GOT3 (cell line): Measurements from ENCODE around the gene TRIM15.
"Not testable (repeated sequence)": the region's sequence is repeated elsewhere in the genome, so short reads cannot be mapped to it uniquely, and the experiment has no call there.

Experiments used
- DNase-seq: peaks from one replicate; lab custom pipeline; 2025; ENCODE audit warnings: mixed read lengths; lab: John Stamatoyannopoulos, UW

Gene TRIM15

DNA sequence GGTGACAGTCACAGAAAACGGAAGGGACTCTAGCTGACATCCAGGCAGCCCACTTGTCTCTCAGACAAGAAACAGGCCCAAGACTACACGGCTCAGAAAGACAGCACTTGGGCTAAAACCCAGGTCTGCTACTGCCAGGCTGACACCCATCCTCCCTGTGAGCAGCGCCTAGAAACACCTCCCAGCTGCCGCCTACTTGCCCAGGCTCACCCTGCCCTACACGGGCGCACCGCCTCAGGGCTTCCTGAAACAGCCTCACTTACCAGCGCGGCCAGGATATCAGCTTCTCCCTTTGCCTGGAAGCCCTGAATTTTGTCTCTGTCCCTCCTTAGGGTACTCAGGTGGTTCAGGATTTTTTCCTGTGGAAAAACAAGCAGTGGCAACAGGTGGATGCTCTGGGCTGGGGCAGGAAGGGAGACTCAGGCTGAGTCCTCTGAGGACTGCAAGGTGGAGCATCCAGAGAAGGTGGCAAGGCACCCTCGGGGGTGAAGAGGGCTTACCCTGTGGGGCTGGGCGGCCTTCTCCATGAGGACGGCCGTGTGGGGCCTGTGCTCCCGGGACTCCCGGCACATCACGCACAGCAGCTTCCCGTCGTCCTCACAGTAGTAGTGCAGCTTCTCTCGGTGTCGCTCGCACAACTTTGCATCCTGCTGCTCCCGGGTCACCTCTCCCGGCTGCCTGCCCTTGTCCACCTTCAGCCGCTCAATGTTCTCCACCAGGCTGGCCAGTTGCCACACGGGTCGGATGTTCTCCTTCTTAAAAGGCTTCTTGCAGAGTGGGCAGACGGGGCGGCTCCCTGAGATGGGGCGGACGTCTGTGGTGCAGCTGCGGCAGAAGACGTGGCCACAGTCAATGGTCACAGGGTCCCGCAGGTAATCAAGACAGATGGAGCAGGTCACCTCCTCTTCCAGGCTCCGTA lies 35.1 kb downstream of the TRIM15 start:
- DNase-seq, result no peak

DNA sequence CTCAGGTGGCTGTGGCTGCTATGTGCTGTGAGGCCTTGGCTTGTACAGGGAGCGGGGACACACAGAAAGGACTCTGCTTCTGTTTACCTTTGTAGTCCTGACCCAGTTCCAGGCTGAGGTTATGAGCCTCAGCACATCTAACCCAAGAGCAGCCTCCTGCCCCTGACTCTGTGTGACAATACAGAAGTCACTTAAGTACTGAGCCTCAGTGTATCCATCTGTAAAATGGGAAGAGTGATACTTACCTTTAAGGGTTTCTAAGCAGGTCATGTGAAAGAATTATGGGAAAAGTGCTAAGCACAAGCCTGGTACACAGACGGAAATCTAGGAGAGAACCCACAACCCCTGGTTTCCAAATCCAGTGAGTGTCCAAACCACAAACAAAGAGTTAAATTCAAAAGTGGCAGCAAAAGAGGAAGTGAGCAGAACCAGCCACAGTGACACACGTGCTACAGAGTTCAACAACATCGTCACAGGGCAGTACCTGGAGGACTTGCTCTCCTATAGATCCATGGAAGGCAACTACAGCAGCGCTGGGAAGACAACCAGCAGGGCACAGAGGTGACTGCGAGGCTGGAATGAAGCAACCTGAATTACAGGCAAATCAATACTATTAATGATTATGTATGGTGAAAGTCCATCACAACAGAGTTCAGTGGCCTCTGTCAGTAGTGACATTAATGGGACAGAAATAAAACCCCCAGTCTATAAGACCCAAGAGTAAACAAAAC lies 37.4 kb downstream of the TRIM15 start:
- DNase-seq, result no peak

DNA sequence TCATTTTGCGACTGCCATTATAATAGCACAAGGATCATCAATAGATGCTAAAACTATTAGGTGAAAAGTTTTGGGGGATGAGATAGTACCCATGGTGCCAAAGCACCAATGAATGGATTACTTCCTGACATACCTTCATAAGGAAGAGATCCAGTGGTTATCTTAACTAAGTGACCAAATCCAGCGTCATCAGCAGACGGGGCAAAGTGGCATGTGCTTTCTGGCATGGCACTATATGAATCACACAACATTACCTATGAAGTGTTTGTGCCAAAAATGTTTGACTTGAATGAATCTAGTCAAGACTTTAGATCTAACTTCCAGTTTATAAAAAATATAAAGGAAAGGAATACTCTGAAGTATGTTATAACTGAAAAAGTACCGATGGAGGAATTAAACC lies 39.0 kb downstream of the TRIM15 start:
- DNase-seq, result no peak

DNA sequence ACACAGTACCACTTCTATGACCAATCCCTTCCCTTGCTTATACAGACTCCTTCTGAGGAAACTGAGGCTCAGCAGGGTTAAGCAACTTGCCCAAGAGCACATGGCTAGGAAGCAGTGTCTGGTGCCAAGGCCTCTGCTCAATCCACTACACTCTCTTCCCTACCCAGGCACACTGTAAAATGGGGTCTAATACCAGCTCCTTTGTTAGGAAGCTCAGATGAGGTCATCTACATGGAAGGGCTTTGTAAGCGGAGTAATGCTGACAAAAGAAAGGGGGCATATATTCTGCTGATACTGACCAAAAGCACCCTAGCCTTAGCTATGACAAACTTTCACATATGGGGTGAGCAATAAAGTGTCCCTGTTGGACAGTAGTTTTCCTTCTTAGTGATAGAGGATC lies 40.8 kb downstream of the TRIM15 start:
- DNase-seq, result no peak

- DNase-seq, result no peak
These were observed 42.8 kb downstream of the TRIM15 start for GRCh38 chr6:30206152-30206551.

DNA sequence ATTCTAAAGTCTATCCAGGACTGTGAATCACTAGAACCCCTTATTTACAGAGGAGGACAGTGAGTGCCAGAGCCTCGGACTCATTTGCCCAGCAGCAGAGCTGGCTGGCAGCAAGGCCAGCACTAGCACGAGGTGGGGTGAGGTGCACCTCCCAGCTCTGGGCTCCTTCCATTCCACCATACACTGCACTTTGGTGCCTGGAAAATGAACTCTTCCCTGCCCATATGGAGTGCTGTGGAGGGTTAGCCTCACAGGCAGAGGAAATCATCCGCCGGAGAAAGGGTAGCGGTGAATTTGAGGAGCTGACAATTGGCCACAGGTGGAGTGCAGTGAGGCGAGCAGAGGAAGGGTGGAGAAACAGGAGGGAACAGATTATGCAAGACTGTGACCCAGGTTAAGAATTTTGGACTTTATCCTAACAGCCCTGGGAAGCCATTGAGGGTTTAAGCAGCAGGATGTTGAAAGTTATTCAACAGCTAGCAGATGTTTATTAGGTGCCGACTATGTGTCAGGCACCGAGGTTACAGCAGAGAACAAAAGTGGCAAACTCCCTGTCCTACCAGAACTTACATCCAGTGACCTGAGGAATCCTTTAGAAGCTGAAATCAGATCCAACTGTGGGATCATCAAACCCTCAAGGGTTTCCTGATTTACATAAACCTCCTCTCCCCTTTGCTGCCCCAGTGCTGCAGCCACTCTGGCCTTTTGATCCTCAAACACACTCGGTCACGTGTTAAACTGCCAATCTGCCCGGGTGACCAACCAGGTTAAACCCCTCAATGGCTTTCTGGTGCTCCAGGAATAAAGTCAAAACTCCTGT lies 43.7 kb downstream of the TRIM15 start:
- DNase-seq, result no peak

DNA sequence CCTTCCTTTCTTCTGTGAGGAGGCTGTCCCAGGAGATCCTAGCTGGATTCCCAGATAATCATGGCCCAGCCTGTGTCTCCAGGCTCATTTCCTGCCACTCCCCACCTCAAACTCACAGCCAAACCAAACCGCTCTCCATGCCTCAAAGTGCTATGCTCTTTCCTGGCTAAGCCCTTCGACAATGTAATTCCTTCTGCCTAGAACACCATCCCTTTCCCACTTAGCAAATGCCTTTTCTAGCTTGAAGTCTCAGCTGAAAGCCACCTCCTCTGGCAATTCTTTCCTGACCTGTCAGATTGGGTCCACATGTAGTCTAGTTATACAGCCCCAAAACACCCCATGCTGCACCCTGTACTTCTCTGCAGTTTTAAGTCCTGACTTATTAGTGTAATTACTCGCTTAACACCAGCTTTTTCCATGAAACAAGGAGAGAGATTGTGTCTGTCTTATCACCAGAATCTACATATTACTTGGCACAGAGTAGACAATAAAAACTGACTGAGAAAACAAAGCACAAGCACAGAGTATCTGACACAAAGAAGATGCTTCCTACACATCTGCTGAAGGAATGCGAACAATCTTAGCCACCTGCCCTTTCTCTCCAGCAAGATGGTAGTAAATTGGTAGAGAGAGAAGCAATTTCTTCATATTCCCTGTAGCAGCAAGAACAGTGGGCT lies 44.4 kb downstream of the TRIM15 start:
- no peak for DNase-seq

GRCh38 chr6:30211306-30211705 lies 48.0 kb downstream of the TRIM15 start:
- DNase-seq, result no peak

DNA sequence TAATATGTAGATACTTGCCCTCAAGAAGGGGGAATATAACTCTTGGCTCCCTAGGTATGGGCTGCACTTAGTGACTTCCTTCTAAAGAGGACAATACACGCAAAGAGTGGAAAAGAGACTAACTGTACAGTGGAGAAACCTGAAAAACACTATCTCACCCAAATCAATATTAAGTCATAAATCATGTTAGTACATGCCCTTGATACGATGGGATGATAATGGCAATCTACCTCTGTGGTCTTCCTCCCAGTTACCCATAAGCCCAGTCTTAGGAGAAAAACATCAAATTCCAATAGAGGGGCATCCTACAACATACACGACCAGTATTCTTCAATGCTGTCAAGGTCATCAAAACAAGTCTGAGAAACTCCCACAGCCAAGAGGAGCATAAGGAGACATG lies 48.6 kb downstream of the TRIM15 start:
- no peak for DNase-seq

DNA sequence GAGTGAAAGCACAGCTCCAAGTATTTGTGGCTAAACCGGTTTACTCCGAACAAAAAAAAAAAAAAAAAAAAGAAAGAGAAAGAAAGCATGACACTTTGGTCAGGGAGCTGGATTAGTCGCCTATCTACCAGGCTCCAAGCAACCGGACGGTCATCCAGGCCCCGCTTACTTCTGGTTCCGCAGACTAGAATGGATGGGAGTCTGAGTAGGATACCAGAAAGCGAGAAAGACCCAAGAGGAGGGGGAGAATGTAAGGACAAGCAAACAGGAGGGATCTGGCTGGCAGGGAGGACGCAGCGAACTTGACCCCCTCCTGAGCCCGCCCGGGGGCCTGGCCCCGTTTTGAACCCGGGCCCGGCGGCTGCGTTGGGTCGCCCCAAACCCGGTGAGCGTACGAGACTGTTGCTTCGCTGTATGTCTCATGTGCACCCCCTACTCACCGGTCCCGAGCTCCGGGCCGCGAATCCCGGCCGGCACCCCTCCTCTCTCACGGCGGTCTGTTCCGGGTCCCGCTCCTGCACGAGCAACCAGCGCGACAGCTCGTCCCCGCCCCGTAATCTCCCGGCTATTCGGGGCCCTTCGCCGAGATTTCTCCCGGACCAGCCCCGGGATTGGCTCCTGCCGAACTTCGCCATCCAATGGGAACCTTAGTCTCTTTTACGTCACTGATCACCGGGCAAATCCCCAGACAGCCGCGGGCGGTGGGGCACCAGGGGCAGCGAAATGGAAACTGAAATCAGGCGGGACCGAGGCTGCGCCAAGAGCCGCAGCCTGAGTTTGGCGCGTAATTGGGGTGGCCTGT lies 49.7 kb downstream of the TRIM15 start, which contains the start of gene TRIM26:
TSS of gene TRIM26 (minus strand) at position 542 of the 802 bp plus-strand sequence. CDS start 14,303 bp downstream, outside the sequence.
- DNase-seq, result peak; percentile 96

DNA sequence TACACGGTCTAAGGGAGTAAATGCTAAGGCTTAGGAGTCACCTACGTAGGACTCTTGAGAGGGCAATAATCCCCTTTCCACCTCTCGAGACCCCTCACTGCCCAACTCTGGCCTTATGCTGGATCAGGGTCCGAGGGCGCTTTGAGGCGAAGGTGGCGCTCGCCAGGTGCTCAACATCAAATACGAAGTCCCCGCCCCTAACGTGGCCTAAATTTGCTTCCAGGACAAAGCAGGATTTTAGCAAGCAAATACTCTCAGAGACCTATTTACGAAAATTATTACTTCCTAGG lies 50.3 kb downstream of the TRIM15 start:
- DNase-seq, result no peak

- DNase-seq, result peak; percentile 29
These were observed 50.8 kb downstream of the TRIM15 start for GRCh38 chr6:30213957-30214656.

DNA sequence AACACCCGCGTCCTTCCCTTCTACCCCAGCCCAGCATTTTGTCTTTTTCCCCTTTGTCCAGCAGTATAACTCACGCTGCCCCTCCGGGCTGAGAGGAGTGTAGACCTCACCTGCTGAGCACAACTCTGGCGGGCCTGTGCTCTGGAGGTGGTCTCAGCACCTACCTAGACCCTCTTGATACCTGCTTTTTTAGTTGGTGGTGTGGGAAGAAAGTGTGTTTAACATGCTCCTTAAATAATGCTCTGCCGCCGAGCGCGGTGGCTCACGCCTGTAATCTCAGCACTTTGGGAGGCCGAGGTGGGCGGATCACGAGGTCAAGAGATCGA lies 51.3 kb downstream of the TRIM15 start:
- no peak for DNase-seq

GRCh38 chr6:30216096-30216495 lies 52.8 kb downstream of the TRIM15 start:
- DNase-seq, result no peak

GRCh38 chr6:30219244-30219643 lies 55.9 kb downstream of the TRIM15 start:
- DNase-seq, result no peak

GRCh38 chr6:30221395-30221794 lies 58.0 kb downstream of the TRIM15 start:
- DNase-seq, result not testable (repeated sequence)

- not testable (repeated sequence) for DNase-seq
These were observed 58.6 kb downstream of the TRIM15 start for GRCh38 chr6:30221956-30222355.
